ENCODE measurements around the gene E2F4.

E2F4 gene

DNA sequence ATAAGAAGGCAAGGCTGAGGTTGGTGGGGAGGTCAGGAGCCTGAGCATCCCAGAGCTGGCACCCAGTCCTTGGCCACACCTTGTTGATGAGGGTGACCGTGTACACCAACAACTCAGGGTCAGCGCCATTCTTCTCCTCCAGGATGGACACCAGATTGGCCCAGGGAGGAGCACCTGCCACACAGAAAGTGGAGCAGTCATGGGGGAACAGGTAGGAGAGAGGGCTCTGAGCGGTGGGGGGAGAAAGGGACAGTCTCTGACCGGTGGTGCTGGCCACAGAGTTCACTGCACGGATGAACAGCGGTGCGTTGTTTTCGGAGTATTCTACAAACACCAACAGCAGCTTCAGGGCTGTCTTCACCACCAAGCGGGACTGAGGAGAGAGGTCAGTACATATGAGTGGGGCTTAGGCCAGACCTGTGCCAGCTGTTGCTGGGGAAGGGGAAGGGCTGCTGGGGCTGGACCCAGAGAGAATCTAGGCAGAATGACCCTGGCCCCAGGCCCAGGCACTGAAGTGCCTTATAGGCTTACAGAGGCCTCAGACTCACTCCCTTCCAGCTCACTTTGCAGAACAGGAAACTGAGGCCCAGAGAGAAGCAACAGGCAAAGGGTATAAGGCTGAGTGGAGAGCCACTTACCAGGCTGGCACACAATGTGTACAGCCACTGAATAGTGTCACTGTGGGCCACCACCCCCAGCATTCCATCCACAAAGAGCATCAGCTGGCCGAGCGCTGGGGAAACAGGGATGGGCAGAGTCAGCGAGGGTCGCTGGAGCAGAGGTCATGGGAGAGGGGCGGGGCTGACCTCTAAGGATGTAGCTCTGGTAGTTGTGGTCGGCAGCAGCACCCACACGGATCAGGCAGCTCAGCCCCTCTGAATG, 45.7 kb downstream of the E2F4 start:
- no peak for DNase-seq

DNA sequence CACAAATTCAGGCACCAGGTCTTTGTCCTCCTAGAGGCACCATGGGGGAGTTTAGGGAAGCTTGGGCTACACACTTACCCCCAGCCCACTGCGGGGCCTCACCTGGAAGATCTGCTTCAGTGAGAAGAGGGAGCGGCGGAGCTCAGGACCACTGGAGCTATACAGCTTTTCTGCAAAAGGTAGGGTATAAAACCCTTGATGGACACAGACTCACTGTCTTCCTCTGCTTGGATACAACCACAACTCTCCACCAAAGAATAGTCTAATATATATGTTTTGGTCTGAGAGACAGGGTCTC, 46.3 kb downstream of the E2F4 start:
- DNase-seq: no peak

DNA sequence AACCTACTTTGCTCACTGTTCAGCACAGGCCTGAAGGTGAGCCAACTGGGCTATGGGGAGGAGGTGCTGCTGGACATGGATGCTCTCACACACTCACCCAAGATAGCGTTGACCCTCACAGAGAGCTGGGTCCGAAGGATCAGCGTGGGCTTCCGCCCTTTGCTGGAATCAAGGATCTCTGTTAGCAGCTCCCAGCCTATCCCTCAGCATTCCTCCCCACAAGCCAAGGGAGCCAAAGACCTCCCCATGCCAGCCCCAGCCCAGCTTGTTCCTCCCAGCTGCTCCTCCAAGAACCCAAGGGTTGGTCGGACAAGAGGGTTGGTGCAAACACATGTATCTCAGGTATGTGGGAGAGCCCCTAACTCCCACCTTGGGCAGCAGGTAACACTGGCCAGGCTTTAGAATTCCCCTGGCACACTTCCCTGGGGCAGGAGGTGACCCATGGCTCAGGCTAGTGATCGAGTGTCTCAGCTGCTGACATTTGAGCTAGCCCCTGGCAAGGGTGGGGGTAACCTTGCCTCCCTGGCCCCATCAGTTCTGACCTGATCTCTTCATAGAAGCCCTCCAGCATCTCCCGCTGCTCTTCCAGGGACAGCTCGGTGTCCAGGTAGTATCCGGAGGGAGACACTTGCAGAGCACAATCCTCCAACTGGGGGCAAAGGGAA, 47.0 kb downstream of the E2F4 start:
- DNase-seq: no peak

DNA sequence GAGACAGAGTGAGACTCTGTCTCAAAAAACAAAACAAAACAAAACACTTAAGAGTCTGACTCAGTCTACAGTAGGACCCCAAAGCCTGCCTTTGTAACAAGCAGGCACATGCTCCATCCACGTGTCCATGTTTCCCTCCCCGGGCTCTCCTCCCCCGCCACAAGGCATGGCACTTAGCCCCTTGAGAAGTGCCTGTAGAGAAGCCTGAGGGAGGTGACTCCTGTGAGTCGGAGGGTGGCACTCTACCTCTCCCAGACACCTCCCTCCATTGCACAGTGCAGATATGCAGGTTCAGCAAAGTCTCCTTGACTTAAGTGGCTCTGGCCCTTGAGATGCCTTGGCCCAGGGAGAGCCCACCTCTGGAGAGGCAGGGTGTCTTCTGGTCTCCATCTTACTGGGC, 48.6 kb downstream of the E2F4 start:
- DNase-seq: no peak

DNA sequence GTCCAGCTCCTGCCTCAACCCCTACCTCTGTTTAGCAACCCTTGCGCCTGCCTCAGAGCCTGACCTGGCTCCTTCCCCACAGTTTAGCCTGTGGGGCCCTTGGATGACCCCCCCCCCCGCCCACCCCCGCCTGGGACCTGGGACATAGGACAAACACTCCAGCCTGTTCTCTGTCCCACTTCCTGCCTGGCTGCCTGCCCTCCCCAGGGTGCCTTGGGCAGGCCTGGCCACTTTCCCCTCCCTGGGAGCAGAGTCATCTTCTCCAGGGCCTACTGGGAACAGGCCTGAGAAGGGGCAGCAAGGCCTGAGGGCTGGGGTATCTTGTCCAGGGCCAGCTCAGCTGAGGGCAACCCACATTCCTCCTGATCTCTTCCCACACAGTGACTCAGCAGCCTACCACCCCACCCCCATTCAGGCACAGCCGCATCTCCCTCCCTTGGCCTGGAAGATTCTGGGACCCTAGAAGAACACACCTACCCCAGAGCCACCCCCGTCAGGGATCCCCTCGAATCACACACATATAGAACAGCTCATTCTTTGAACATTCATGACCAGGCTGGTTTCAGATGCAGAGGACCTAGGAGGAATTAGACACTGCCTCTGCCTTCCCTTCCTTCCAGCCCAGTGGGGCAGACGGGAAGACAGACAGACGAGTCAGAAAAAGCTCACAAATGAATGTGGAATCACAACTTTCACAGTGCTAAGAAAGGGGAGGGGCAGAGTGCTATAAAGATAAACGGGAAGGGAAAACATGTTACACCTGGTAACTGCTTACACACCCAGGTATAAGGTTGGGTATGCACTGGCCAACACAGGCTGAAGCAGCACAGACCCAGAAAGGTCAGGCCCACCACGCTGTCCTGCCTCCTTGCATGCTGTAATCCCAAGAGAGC, 49.3 kb downstream of the E2F4 start:
- no peak for DNase-seq

DNA sequence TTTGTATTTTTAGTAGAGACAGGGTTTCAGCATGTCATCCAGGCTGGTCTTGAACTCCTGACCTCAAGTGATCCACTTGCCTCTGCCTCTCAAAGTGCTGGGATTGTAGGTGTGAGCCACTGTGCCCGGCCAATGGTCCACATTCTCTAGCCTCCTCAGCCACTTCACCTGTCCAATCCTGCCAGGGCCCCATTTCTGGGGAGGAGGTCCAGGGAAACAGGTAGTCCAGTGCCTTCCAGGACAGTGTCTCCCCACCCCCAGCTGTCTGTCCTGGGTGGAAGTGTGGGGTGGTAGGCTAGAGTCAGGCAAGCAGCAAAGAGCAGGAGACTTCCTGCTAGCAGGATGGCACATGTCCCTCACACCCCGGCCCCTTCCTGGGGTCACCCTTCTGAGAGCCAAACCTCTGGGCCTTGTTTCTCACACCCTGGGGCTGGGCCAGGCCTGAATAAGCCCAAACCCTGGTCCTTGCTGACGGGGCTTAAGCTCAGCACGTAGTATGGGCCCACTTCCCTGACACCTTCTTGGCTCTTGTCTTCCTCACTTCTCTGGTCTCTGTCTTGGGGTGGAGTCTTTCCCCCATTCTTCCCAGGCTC, 50.3 kb downstream of the E2F4 start:
- DNase-seq: no peak

DNA sequence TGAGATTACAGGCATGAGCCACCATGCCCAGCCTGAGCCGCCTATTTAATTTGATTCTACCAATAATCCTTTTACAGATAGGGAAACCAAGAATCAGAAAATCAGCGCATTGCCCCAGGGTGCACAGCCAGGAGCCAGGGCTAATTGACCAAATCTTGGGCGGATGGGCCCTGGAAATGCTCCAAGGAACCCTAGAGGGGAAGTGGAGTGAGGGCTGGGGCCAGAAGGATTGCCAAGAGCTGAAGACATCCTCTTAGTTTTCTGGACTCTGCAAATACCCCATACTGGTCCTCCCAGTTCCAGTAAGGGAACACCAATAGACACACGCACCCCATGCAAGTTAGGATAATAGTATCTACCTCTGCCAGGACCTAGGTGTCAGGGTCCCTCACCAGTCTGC, 51.5 kb downstream of the E2F4 start:
- no peak for DNase-seq

DNA sequence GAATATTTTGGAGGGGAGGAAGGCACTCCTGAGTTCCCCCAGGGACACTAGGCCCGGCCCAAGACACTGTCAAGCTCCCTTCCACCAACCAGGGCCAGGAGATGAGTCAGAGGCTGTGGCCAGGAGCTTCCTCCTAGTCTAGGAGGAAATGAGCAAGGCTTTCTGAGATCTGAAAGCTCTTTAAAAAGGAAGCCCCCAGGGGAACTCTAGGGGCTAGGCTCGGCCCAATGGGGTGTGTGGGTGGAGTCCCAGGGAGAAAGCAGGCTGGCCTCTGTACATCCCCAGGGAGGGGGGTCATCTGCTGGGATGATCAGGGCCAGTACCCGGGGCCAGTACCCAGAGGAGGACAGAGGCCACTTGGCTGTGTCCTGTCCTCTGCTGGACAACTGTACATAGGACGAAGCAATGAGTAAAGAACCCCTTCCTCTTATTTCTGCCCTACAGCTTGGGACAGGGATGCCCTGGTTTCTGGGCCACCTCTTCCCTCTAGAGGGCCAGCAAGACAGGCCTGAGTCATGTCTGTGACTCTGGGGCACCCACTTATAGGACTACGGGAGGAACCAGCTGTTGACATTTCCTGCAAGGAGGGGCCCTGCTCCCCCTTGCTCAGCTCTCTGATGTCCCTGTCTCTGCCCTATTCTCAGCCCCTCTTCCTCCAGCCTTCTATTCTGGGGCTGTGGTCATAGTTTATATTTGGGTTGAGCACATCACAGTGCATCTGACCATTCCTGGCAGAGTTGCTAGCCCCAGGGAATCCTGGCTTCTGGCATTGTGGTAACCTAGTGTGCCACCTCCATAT, 52.6 kb downstream of the E2F4 start:
- peak; percentile 94 for DNase-seq

DNA sequence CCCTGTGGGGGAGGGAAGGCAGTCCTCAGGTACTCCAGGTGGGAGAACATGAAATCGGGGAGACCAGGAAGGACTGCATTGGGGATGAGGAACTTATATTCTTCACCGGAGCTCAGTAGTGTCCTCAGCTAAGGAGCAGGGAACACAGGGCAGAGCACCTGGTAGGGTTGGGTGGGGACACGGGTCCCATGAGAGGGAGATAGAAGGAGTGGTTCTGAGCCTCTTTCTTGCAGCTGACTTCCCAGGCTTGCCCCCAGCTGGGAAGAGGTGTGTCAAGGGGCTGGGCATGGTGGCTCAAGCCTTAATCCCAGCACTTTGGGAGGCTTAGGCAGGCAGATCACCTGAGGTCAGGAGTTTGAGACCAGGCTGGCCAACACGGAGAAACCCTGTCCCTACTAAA, 53.2 kb downstream of the E2F4 start:
- DNase-seq: no peak

DNA sequence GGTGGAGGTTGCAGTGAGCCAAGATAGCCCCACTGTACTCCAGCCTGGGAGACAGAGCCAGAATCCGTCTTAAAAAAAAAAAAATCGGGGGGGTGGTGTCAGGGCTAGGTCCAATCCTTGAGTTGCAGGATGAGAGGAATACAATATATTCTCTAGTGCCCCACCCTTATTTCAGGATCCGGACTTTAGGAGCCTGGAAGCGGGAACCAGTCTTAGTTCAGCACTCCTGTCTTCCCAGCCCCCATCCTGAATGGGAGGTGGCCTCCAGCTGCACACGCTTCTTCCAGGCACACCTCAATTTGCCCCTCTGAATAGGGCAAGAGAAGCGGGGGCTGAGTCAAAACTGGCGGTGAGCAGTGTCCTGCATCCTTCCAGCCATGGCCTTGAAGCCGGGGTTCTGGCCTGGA, 53.7 kb downstream of the E2F4 start:
- DNase-seq: peak; percentile 26

DNA sequence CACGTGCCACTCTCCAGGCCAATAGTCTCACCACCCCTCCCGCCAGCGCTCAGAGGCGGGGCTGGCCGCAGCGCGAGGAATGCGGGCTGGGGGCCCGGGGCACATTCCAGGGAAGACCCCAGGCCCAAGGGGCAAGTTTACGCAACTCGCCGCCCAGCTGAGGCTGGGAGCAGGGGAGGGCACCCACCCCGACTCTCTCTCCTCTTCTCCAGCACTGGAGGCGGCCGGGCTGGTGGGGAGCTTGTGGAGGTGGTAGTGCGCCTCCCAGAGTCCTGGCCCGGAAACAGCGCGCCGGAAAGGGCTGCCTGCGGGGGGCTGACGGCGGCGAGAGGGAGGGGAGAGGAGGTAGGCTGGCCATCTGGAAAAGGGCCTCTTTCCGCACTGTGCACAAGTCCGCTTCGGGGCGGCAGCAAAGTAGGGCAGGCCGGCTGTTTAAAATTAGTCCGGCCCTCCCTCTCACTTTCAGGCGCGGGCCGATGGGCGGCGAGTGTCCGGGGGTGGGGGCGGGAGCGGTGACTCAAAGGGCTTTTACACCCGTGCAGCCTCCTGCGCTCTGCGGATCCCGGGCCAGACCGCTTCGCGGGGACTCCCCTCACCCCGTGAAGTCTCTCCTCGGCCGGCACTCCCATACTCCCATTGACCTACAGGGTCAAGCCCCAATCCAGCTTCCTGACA, 54.3 kb downstream of the E2F4 start:
- peak; percentile 62 for DNase-seq

DNA sequence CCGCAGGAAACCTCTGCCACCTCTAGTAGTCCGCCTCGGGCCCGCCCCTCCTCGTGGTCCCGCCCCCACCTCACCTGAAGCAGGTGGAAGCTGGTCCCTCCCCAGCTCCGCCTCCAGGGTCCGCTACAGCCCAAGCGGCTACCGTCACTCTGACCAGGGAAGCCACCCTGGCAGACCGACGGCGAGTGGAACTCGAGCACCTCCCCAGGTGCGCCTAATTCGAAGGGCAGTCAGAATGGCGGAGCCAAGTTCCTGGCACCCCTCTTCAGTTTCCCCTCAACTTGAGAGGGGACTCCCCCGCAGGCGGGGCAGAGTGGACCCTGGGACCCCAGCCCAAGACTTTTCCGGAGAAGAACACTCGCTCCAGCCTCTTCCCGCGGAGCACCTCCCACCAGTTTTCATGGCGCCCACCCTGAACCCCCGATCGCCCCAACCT, 54.8 kb downstream of the E2F4 start:
- no peak for DNase-seq

DNA sequence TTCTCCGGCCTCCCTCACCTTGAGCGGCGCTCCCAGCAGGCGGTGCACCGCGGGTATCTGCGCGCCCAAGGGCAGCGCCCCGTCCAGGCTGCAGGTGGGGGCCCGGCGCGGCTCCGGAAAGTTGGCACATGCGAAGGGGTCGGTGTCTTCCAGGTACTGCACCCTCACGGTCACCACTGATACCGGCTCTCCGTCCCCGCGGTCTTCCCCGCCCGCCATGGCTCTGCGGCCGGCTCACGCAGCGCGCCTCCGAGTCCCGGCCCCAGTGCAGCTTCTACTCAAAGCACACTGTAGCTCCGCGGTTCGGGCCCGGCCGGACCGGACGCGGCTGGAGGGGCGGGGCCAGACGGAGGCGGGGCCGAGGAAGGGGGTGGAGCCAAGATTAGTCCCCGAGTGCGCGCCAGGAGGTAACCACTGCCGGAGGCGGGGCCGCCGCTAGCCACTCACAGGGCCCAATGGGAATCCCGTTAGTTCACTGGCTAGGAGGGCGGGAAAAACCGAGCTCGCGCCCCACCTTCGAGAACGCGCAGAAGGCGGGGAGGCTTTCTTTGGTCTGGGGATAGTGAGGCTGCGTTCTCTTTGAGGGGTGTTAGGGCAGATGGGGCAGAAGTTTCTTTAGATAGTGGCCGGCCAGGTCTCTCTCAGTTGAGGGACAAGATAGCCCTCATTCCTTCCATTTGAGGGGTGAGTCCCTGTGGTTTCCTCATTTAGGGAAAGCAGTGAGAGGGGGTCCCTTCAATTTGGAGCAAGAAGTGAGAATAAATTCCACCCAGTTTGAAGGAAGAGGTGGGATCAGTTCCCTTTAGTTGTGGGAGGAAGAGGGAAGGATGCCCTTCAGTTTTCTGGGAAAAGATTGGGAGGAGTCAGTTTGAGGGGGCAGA, 55.5 kb downstream of the E2F4 start, which contains the start of gene FHOD1:
FHOD1 (minus strand) TSS at position 290 of the 881 bp plus-strand sequence; CDS start at position 219, 71 bp downstream.
- peak; percentile 99 for DNase-seq

DNA sequence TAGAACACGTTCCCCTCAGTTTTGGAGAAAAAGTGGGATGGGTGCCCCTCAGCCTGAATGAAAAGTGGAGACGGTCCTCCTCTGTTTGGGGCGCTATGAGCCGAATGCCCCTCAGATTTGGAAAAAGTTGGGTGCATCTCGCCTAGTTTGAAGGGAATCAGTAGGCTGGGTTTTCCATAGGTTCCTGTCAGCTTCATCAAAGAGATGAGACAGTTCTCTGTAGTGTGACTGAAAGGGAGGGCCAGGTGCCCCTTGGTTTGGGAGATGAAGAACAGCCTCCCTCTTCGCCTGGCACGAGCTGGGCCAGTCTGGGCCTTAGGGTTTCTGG, 56.1 kb downstream of the E2F4 start:
- DNase-seq: no peak
